K562 (cell line): Measurements from ENCODE around the gene PI4KA. TPM values are rescaled to one million over a fixed set of nuclear protein-coding genes. Genes with fewer than 3 reads are reported as not detected.

Experiments
- CBX5 ChIP-seq: IDR thresholded peaks from 2 replicates; pipeline ENCODE4 v1.6.1; 2014; ENCODE audit warnings: low read depth, borderline replicate concordance
- ESRRA ChIP-seq: fragments of 450-650 bp; IDR thresholded peaks from 2 replicates; pipeline ENCODE4 v1.6.1; 2014; ENCODE audit warnings: low read depth, mild to moderate bottlenecking, moderate library complexity, borderline replicate concordance
- HNRNPUL1 ChIP-seq: fragments of 200-400 bp; formaldehyde crosslinking; IDR thresholded peaks from 2 replicates; pipeline ENCODE4 v1.6.1; 2017; ENCODE audit warnings: low read length
- NFE2 ChIP-seq: IDR thresholded peaks from 2 replicates; pipeline ENCODE4 v1.6.1; 2014; ENCODE audit warnings: antibody characterized with exemption, low read depth
- PRMT5 ChIP-seq: sonication (generic); formaldehyde crosslinking; IDR thresholded peaks from 2 replicates; pipeline ENCODE4 v1.5.0; 2020; ENCODE audit warnings: missing genetic modification reagents
- WHSC1 ChIP-seq: IDR thresholded peaks from one replicate; pipeline ENCODE4 v1.6.1; 2012; ENCODE audit warnings: low read length, control low read depth, inconsistent platforms
- polyA plus RNA-seq, 8 experiments: library from polyadenylated mRNA; depleted of rRNA in 4 of 8; stranded (reverse) in 5 of 8; unstranded in 3 of 8; fragments of >200 nt; fragmentation: Nextera tagmentation in 2 of 8; fragmentation: Illumina TruSeq in 1 of 8; extraction: Ambion mirVana in 2 of 8; extraction: Trizol in 1 of 8; gene quantifications; 2 replicates each; pipeline versions ENCODE4 v1.2.1 to v1.2.3, GENCODE V29; 2011 to 2014; ENCODE audit warnings: inconsistent platforms in 1 of 8, missing spikeins in 1 of 8
- total RNA-seq, 7 experiments: library from RNA; depleted of rRNA in 6 of 7; stranded (reverse); fragments of >200 nt in 6 of 7; fragmentation: Illumina TruSeq in 2 of 7; extraction: Trizol in 2 of 7; gene quantifications; 2 replicates each; pipeline versions ENCODE4 v1.2.1 to v1.2.3, GENCODE V29; 2011 to 2021; ENCODE audit warnings: low replicate concordance in 1 of 7
- TF ChIP-seq, protein P1 (sequence below): fragments of 200-600 bp; sonication (generic); IDR thresholded peaks from one replicate; pipeline ENCODE4 v1.6.1; 2012; ENCODE audit warnings: mild to moderate bottlenecking, low read depth, low read length, inconsistent platforms
- TF ChIP-seq, protein P2 (sequence below): fragments of 200-800 bp; sonication (Bioruptor generic); IDR thresholded peaks from 2 replicates; pipeline ENCODE4 v1.6.1; 2017; ENCODE audit warnings: missing genetic modification characterization, missing compliant biosample characterization
- TF ChIP-seq, protein P3 (sequence below): fragments of 450-650 bp; IDR thresholded peaks from 2 replicates; pipeline ENCODE4 v1.6.1; 2018; ENCODE audit not compliant: partially characterized antibody
- TF ChIP-seq, protein P4 (sequence below), 2 experiments: fragments of 250-450 bp in 1 of 2; fragments of 450-650 bp in 1 of 2; sonication (Bioruptor Pico) in 1 of 2; IDR thresholded peaks; 2 replicates each; pipeline versions ENCODE4 v1.6.1 to v1.8.0; 2016 to 2021; ENCODE audit warnings: mild to moderate bottlenecking in 2 of 2, moderate library complexity in 2 of 2, missing compliant biosample characterization in 1 of 2, missing genetic modification characterization in 1 of 2

PI4KA gene
- total and polyA plus RNA-seq, 9 of the 15 experiments (the other 6 are each of a cell fraction or from before 2014, with no cell fraction given), result 7.3 to 187 (median 84.7) TPM

DNA sequence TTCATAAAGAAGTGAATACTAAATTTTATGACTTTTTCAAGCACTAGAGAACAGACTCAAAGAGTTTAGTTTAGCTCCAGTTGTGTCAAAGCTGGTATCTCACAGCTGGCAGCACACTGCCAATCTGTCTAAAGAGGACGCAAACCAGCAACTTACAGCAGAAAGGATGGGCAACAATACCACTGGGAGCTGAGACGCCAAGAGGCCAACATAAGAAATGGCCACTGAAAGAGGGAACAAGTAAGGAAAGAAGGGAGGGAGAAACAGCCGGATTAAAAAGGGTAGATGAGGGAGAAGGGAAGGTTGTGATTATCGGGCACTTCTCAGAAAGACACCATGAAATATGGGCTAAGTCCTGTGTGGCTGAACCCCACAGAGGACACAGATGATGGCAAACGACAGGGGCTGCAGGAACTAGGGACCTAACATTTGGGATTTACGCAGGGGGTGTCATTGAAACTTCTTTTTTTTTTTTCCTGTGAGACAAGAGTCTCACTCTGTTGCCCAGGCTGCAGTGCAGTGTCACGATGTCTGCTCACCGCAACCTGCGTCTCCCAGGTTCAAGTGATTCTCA lies 43.0 kb downstream of the PI4KA start (continued):
- TF ChIP-seq, protein P1, sequence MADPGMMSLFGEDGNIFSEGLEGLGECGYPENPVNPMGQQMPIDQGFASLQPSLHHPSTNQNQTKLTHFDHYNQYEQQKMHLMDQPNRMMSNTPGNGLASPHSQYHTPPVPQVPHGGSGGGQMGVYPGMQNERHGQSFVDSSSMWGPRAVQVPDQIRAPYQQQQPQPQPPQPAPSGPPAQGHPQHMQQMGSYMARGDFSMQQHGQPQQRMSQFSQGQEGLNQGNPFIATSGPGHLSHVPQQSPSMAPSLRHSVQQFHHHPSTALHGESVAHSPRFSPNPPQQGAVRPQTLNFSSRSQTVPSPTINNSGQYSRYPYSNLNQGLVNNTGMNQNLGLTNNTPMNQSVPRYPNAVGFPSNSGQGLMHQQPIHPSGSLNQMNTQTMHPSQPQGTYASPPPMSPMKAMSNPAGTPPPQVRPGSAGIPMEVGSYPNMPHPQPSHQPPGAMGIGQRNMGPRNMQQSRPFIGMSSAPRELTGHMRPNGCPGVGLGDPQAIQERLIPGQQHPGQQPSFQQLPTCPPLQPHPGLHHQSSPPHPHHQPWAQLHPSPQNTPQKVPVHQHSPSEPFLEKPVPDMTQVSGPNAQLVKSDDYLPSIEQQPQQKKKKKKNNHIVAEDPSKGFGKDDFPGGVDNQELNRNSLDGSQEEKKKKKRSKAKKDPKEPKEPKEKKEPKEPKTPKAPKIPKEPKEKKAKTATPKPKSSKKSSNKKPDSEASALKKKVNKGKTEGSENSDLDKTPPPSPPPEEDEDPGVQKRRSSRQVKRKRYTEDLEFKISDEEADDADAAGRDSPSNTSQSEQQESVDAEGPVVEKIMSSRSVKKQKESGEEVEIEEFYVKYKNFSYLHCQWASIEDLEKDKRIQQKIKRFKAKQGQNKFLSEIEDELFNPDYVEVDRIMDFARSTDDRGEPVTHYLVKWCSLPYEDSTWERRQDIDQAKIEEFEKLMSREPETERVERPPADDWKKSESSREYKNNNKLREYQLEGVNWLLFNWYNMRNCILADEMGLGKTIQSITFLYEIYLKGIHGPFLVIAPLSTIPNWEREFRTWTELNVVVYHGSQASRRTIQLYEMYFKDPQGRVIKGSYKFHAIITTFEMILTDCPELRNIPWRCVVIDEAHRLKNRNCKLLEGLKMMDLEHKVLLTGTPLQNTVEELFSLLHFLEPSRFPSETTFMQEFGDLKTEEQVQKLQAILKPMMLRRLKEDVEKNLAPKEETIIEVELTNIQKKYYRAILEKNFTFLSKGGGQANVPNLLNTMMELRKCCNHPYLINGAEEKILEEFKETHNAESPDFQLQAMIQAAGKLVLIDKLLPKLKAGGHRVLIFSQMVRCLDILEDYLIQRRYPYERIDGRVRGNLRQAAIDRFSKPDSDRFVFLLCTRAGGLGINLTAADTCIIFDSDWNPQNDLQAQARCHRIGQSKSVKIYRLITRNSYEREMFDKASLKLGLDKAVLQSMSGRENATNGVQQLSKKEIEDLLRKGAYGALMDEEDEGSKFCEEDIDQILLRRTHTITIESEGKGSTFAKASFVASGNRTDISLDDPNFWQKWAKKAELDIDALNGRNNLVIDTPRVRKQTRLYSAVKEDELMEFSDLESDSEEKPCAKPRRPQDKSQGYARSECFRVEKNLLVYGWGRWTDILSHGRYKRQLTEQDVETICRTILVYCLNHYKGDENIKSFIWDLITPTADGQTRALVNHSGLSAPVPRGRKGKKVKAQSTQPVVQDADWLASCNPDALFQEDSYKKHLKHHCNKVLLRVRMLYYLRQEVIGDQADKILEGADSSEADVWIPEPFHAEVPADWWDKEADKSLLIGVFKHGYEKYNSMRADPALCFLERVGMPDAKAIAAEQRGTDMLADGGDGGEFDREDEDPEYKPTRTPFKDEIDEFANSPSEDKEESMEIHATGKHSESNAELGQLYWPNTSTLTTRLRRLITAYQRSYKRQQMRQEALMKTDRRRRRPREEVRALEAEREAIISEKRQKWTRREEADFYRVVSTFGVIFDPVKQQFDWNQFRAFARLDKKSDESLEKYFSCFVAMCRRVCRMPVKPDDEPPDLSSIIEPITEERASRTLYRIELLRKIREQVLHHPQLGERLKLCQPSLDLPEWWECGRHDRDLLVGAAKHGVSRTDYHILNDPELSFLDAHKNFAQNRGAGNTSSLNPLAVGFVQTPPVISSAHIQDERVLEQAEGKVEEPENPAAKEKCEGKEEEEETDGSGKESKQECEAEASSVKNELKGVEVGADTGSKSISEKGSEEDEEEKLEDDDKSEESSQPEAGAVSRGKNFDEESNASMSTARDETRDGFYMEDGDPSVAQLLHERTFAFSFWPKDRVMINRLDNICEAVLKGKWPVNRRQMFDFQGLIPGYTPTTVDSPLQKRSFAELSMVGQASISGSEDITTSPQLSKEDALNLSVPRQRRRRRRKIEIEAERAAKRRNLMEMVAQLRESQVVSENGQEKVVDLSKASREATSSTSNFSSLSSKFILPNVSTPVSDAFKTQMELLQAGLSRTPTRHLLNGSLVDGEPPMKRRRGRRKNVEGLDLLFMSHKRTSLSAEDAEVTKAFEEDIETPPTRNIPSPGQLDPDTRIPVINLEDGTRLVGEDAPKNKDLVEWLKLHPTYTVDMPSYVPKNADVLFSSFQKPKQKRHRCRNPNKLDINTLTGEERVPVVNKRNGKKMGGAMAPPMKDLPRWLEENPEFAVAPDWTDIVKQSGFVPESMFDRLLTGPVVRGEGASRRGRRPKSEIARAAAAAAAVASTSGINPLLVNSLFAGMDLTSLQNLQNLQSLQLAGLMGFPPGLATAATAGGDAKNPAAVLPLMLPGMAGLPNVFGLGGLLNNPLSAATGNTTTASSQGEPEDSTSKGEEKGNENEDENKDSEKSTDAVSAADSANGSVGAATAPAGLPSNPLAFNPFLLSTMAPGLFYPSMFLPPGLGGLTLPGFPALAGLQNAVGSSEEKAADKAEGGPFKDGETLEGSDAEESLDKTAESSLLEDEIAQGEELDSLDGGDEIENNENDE, result no peak
- TF ChIP-seq WHSC1 (no peak), NFE2 (no peak), CBX5 (no peak), PRMT5 (CRISPR knock-in tag) (no peak), HNRNPUL1 (no peak), ESRRA (no peak)
- TF ChIP-seq, protein P2, sequence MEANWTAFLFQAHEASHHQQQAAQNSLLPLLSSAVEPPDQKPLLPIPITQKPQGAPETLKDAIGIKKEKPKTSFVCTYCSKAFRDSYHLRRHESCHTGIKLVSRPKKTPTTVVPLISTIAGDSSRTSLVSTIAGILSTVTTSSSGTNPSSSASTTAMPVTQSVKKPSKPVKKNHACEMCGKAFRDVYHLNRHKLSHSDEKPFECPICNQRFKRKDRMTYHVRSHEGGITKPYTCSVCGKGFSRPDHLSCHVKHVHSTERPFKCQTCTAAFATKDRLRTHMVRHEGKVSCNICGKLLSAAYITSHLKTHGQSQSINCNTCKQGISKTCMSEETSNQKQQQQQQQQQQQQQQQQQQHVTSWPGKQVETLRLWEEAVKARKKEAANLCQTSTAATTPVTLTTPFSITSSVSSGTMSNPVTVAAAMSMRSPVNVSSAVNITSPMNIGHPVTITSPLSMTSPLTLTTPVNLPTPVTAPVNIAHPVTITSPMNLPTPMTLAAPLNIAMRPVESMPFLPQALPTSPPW (CRISPR knock-in tag), result no peak
- TF ChIP-seq, protein P3, sequence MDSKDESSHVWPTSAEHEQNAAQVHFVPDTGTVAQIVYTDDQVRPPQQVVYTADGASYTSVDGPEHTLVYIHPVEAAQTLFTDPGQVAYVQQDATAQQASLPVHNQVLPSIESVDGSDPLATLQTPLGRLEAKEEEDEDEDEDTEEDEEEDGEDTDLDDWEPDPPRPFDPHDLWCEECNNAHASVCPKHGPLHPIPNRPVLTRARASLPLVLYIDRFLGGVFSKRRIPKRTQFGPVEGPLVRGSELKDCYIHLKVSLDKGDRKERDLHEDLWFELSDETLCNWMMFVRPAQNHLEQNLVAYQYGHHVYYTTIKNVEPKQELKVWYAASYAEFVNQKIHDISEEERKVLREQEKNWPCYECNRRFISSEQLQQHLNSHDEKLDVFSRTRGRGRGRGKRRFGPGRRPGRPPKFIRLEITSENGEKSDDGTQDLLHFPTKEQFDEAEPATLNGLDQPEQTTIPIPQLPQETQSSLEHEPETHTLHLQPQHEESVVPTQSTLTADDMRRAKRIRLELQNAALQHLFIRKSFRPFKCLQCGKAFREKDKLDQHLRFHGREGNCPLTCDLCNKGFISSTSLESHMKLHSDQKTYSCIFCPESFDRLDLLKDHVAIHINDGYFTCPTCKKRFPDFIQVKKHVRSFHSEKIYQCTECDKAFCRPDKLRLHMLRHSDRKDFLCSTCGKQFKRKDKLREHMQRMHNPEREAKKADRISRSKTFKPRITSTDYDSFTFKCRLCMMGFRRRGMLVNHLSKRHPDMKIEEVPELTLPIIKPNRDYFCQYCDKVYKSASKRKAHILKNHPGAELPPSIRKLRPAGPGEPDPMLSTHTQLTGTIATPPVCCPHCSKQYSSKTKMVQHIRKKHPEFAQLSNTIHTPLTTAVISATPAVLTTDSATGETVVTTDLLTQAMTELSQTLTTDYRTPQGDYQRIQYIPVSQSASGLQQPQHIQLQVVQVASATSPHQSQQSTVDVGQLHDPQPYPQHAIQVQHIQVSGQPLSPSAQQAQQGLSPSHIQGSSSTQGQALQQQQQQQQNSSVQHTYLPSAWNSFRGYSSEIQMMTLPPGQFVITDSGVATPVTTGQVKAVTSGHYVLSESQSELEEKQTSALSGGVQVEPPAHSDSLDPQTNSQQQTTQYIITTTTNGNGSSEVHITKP, result peak; percentile 31
- TF ChIP-seq, protein P4, sequence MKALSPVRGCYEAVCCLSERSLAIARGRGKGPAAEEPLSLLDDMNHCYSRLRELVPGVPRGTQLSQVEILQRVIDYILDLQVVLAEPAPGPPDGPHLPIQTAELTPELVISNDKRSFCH (CRISPR knock-in tag; IDR thresholded peaks at IDR 0.05), result no peak
- TF ChIP-seq, protein P4 (tag; IDR thresholded peaks at IDR 0.05), result peak; percentile 51; the same call in 1 of the 2 replicates
